HG03066 (cell line): Measurements from ENCODE around the gene WNT5A.

Experiments used
- ATAC-seq: cut with Tn5 transposase; IDR thresholded peaks from one replicate; pipeline ENCODE4 v1.9.1; 2021; ENCODE audit warnings: low read depth; ENCODE audit not compliant: unreplicated experiment

Gene WNT5A

GRCh38 chr3:55453886-55454496 is 33.1 kb downstream of the WNT5A start:
- ATAC-seq, result no peak

GRCh38 chr3:55452886-55453285 is 34.2 kb downstream of the WNT5A start:
- no peak for ATAC-seq

GRCh38 chr3:55449527-55449926 is 37.6 kb downstream of the WNT5A start:
- ATAC-seq, result no peak

- no peak for ATAC-seq
These were observed 40.3 kb downstream of the WNT5A start for GRCh38 chr3:55446850-55447249.

- no peak for ATAC-seq
These were observed 41.6 kb downstream of the WNT5A start for GRCh38 chr3:55445551-55445950.

- ATAC-seq, result no peak
These were observed 43.8 kb downstream of the WNT5A start for GRCh38 chr3:55443346-55443745.

- no peak for ATAC-seq
These were observed 44.2 kb downstream of the WNT5A start for GRCh38 chr3:55442861-55443260.

GRCh38 chr3:55441499-55441898 is 45.6 kb downstream of the WNT5A start:
- ATAC-seq, result no peak

GRCh38 chr3:55440104-55440708 is 46.9 kb downstream of the WNT5A start:
- ATAC-seq, result no peak

GRCh38 chr3:55439657-55440056 is 47.4 kb downstream of the WNT5A start:
- ATAC-seq, result no peak

GRCh38 chr3:55436644-55437043 is 50.5 kb downstream of the WNT5A start:
- ATAC-seq, result no peak

- ATAC-seq, result no peak
These were observed 51.6 kb downstream of the WNT5A start for GRCh38 chr3:55435491-55435890.

- ATAC-seq, result no peak
These were observed 52.3 kb downstream of the WNT5A start for GRCh38 chr3:55434789-55435188.

GRCh38 chr3:55431041-55431440 is 56.1 kb downstream of the WNT5A start:
- ATAC-seq, result no peak

GRCh38 chr3:55427739-55428138 is 59.4 kb downstream of the WNT5A start:
- no peak for ATAC-seq

GRCh38 chr3:55426486-55426885 is 60.6 kb downstream of the WNT5A start:
- no peak for ATAC-seq

GRCh38 chr3:55423782-55424181 is 63.3 kb downstream of the WNT5A start:
- no peak for ATAC-seq

- ATAC-seq, result no peak
These were observed 69.9 kb downstream of the WNT5A start for GRCh38 chr3:55417211-55417610.

GRCh38 chr3:55416331-55416821 is 70.7 kb downstream of the WNT5A start:
- ATAC-seq, result no peak
